HepG2 (cell line): ENCODE measurements around the gene ZNF440. TPM values are rescaled to one million over a fixed set of nuclear protein-coding genes. Genes with fewer than 3 reads are reported as not detected.
A peak's percentile ranks its signal among the peaks of the same experiment; 100 is the strongest.

Source experiments
- GFI1 ChIP-seq: sonication (generic); formaldehyde crosslinking; IDR thresholded peaks from 2 replicates; pipeline ENCODE4 v1.5.0; 2020; ENCODE audit warnings: missing genetic modification reagents, mild to moderate bottlenecking, borderline replicate concordance
- GPN1 ChIP-seq: sonication (generic); formaldehyde crosslinking; IDR thresholded peaks from 2 replicates; pipeline ENCODE4 v1.5.1; 2020; ENCODE audit warnings: missing genetic modification reagents, borderline replicate concordance
- HDAC1 ChIP-seq: sonication (generic); formaldehyde crosslinking; IDR thresholded peaks from 2 replicates; pipeline ENCODE4 v1.5.1; 2020; ENCODE audit warnings: mild to moderate bottlenecking, missing genetic modification reagents
- HNF4G ChIP-seq, 2 experiments: sonication (generic) in 1 of 2; formaldehyde crosslinking in 1 of 2; IDR thresholded peaks; 2 replicates each; pipeline versions ENCODE4 v1.4.0 to v1.6.1; 2011 to 2020; ENCODE audit warnings: borderline replicate concordance in 2 of 2, low read depth in 2 of 2, mild to moderate bottlenecking in 2 of 2, low read length in 1 of 2, missing genetic modification reagents in 1 of 2, moderate library complexity in 1 of 2
- KAT7 ChIP-seq: IDR thresholded peaks from 2 replicates; pipeline ENCODE4 v1.6.1; 2018; ENCODE audit warnings: borderline replicate concordance, missing compliant biosample characterization
- RAD21 ChIP-seq: fragments of 450-650 bp; formaldehyde crosslinking; IDR thresholded peaks from 2 replicates; pipeline ENCODE4 v1.5.0; 2020; ENCODE audit warnings: mild to moderate bottlenecking
- SIN3A ChIP-seq: IDR thresholded peaks from 2 replicates; pipeline ENCODE4 v1.6.1; 2011; ENCODE audit warnings: low read depth, mild to moderate bottlenecking, control low read depth, low read length, borderline replicate concordance
- SIX4 ChIP-seq: sonication (generic); formaldehyde crosslinking; IDR thresholded peaks from 2 replicates; pipeline ENCODE4 v1.4.0; 2020; ENCODE audit warnings: missing genetic modification reagents
- SYNCRIP ChIP-seq: fragments of 200-400 bp; formaldehyde crosslinking; IDR thresholded peaks from 2 replicates; pipeline ENCODE4 v1.6.1; 2018; ENCODE audit warnings: mild to moderate bottlenecking, low read depth, low read length; ENCODE audit not compliant: insufficient read depth
- ZFY ChIP-seq: sonication (generic); formaldehyde crosslinking; IDR thresholded peaks from 2 replicates; pipeline ENCODE4 v1.4.0; 2020; ENCODE audit warnings: missing genetic modification reagents
- ZNF17 ChIP-seq: sonication (generic); formaldehyde crosslinking; IDR thresholded peaks from 2 replicates; pipeline ENCODE4 v1.5.0; 2020; ENCODE audit warnings: mild to moderate bottlenecking, missing genetic modification reagents
- ZNF44 ChIP-seq: sonication (generic); formaldehyde crosslinking; IDR thresholded peaks from 2 replicates; pipeline ENCODE4 v1.5.1; 2020; ENCODE audit warnings: mild to moderate bottlenecking, missing genetic modification reagents
- ZNF441 ChIP-seq: sonication (generic); formaldehyde crosslinking; IDR thresholded peaks from 2 replicates; pipeline ENCODE4 v1.7.0; 2021; ENCODE audit warnings: missing genetic modification reagents, borderline replicate concordance
- ZNF672 ChIP-seq: sonication (generic); formaldehyde crosslinking; IDR thresholded peaks from 2 replicates; pipeline ENCODE4 v1.8.1; 2022; ENCODE audit warnings: missing genetic modification reagents
- polyA plus RNA-seq, 8 experiments: library from polyadenylated mRNA; depleted of rRNA in 3 of 8; stranded (reverse) in 7 of 8; unstranded in 1 of 8; fragments of >200 nt; fragmentation: Illumina TruSeq in 4 of 8; extraction: Trizol in 4 of 8; gene quantifications; 2 replicates each; pipeline versions ENCODE4 v1.2.1 to v1.2.3, GENCODE V29; 2011 to 2016; ENCODE audit warnings: low read depth in 4 of 8, missing spikeins in 1 of 8, mixed read lengths in 1 of 8; ENCODE audit not compliant: insufficient read depth in 1 of 8
- total RNA-seq, 5 experiments: library from RNA; depleted of rRNA; stranded (reverse); fragments of >200 nt; fragmentation: Illumina TruSeq; extraction: Trizol; gene quantifications; 2 replicates each; pipeline ENCODE4 v1.2.3, GENCODE V29; 2016; ENCODE audit warnings: low read depth in 1 of 5
- TF ChIP-seq, protein P1 (sequence below), 2 experiments: sonication (generic) in 1 of 2; formaldehyde crosslinking in 1 of 2; IDR thresholded peaks; 2 replicates each; pipeline versions ENCODE4 v1.6.1 to v1.9.0; 2014 to 2022; ENCODE audit warnings: antibody characterized with exemption in 1 of 2, borderline replicate concordance in 1 of 2, inconsistent platforms in 1 of 2, low read depth in 1 of 2, missing genetic modification reagents in 1 of 2
- TF ChIP-seq, protein P2 (sequence below): sonication (generic); formaldehyde crosslinking; IDR thresholded peaks from 2 replicates; pipeline ENCODE4 v1.5.0; 2020; ENCODE audit warnings: mild to moderate bottlenecking, missing genetic modification reagents
- TF ChIP-seq, protein P3 (sequence below): sonication (generic); formaldehyde crosslinking; IDR thresholded peaks from 2 replicates; pipeline ENCODE4 v1.9.0; 2022; ENCODE audit warnings: low read depth, missing genetic modification reagents

Gene ZNF440
- total and polyA plus RNA-seq, 2 of the 13 experiments (the other 11 are each of a cell fraction or from before 2014, with no cell fraction given): 2.7 to 12.4 TPM

DNA sequence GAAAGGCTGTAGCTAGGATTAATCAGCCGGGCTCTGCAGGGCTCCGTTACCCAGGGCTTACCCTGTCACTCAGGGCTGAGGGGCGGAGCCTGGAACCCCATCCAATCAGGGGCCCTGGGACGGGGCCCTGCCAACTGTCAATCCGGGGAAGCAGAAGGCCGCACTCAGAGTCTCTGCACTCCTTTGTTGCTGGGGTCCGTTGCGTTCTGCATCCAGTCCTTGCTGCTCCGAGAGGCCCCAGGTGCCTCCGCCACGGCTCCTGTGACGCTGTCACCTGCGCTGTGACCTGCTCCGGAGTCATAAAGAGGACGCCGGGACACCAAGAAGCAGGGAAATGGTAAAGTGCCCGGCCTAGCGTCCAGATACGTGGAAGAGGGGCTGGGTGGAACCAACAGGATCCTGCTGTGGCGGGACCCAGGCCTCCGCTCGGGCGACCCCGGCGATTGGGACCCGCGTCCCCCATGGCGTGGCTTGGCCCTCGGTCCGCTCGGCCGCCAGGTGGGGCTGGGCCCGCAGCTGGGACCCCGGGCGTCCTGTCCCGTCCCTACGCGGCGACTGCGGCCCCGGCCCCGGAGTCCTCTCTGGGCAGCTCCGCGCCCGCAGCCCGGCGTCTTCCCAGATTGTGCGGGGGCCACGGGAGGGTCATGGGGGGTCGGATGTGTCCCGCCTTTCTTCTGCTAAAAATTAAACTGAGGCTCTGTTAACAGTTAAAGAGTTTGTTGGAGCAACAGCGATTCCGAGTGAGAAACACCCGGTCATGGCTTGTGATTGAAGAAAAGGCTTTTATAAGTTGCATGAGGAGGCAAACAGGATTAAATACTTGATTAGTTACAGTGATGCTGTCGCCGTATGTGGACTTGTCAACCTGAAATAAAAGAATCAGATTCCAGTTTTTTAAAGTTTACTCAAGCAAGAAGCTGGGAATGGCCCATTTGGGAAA lies 15.4 kb upstream of the ZNF440 start, which contains the start of gene ZNF491 (continued):
- TF ChIP-seq, protein P1, sequence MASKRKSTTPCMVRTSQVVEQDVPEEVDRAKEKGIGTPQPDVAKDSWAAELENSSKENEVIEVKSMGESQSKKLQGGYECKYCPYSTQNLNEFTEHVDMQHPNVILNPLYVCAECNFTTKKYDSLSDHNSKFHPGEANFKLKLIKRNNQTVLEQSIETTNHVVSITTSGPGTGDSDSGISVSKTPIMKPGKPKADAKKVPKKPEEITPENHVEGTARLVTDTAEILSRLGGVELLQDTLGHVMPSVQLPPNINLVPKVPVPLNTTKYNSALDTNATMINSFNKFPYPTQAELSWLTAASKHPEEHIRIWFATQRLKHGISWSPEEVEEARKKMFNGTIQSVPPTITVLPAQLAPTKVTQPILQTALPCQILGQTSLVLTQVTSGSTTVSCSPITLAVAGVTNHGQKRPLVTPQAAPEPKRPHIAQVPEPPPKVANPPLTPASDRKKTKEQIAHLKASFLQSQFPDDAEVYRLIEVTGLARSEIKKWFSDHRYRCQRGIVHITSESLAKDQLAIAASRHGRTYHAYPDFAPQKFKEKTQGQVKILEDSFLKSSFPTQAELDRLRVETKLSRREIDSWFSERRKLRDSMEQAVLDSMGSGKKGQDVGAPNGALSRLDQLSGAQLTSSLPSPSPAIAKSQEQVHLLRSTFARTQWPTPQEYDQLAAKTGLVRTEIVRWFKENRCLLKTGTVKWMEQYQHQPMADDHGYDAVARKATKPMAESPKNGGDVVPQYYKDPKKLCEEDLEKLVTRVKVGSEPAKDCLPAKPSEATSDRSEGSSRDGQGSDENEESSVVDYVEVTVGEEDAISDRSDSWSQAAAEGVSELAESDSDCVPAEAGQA (IDR thresholded peaks at IDR 0.05; ENCODE audit: low read depth): no peak
- TF ChIP-seq, protein P1 (CRISPR knock-in tag; IDR thresholded peaks at IDR 0.05; ENCODE audit: borderline replicate concordance): no peak
- peak; percentile 64; the same call in 1 of the 2 replicates for TF ChIP-seq HDAC1 (CRISPR knock-in tag)
- TF ChIP-seq SIN3A: peak; percentile 39; the same call in 1 of the 2 replicates
- TF ChIP-seq KAT7 (CRISPR knock-in tag): no peak
- no peak for TF ChIP-seq SIX4 (CRISPR knock-in tag)
- TF ChIP-seq RAD21 (CRISPR knock-in tag): peak; percentile 79
- TF ChIP-seq ZNF44 (CRISPR knock-in tag): no peak
- peak; percentile 87 for TF ChIP-seq ZFY (CRISPR knock-in tag)
- TF ChIP-seq ZNF672 (CRISPR knock-in tag): no peak
- no peak for TF ChIP-seq HNF4G (IDR thresholded peaks at IDR 0.05; ENCODE audit: borderline replicate concordance, low read depth, low read length)
- TF ChIP-seq HNF4G (CRISPR knock-in tag; IDR thresholded peaks at IDR 0.05; ENCODE audit: borderline replicate concordance, low read depth): no peak
- TF ChIP-seq SYNCRIP: no peak
- TF ChIP-seq ZNF17 (CRISPR knock-in tag): no peak
- no peak for TF ChIP-seq GPN1 (CRISPR knock-in tag)
- peak; percentile 63; the same call in 1 of the 2 replicates for TF ChIP-seq GFI1 (CRISPR knock-in tag)
- TF ChIP-seq, protein P2, sequence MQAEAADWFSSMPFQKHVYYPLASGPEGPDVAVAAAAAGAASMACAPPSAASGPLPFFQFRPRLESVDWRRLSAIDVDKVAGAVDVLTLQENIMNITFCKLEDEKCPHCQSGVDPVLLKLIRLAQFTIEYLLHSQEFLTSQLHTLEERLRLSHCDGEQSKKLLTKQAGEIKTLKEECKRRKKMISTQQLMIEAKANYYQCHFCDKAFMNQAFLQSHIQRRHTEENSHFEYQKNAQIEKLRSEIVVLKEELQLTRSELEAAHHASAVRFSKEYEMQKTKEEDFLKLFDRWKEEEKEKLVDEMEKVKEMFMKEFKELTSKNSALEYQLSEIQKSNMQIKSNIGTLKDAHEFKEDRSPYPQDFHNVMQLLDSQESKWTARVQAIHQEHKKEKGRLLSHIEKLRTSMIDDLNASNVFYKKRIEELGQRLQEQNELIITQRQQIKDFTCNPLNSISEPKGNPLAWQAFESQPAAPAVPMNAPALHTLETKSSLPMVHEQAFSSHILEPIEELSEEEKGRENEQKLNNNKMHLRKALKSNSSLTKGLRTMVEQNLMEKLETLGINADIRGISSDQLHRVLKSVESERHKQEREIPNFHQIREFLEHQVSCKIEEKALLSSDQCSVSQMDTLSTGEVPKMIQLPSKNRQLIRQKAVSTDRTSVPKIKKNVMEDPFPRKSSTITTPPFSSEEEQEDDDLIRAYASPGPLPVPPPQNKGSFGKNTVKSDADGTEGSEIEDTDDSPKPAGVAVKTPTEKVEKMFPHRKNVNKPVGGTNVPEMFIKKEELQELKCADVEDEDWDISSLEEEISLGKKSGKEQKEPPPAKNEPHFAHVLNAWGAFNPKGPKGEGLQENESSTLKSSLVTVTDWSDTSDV (CRISPR knock-in tag): no peak
- 0 out of 2 replicates have a peak, but pooled peaks have one; percentile 54 for TF ChIP-seq ZNF441
- TF ChIP-seq, protein P3, sequence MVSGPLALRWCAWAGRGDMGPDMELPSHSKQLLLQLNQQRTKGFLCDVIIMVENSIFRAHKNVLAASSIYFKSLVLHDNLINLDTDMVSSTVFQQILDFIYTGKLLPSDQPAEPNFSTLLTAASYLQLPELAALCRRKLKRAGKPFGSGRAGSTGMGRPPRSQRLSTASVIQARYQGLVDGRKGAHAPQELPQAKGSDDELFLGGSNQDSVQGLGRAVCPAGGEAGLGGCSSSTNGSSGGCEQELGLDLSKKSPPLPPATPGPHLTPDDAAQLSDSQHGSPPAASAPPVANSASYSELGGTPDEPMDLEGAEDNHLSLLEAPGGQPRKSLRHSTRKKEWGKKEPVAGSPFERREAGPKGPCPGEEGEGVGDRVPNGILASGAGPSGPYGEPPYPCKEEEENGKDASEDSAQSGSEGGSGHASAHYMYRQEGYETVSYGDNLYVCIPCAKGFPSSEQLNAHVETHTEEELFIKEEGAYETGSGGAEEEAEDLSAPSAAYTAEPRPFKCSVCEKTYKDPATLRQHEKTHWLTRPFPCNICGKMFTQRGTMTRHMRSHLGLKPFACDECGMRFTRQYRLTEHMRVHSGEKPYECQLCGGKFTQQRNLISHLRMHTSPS (CRISPR knock-in tag): no peak
